SK-N-SH treated with all-trans-retinoic acid at 6 μM for 48 hours (cell line): ENCODE data around the gene GPC6.

Source experiments
- ATAC-seq: fragments of 200-7000 bp; cut with Tn5 transposase; 3 replicates; pipeline ENCODE4 v1.9.1; 2020; ENCODE audit warnings: mild to moderate bottlenecking, moderate library complexity
- ARNTL ChIP-seq: fragments of 450-650 bp; formaldehyde crosslinking; IDR thresholded peaks from 2 replicates; pipeline ENCODE4 v1.5.0; 2020; ENCODE audit warnings: low read depth, mild to moderate bottlenecking, moderate library complexity, borderline replicate concordance
- BACH2 ChIP-seq: fragments of 250-450 bp; sonication (Bioruptor Pico); IDR thresholded peaks from 2 replicates; pipeline ENCODE4 v1.9.0; 2021; ENCODE audit warnings: mild to moderate bottlenecking, borderline replicate concordance
- CSDC2 ChIP-seq: fragments of 250-450 bp; sonication (Bioruptor Pico); IDR thresholded peaks from 2 replicates; pipeline ENCODE4 v1.5.0; 2020; ENCODE audit warnings: mild to moderate bottlenecking, moderate library complexity
- ESRRG ChIP-seq: fragments of 250-450 bp; sonication (Bioruptor Pico); IDR thresholded peaks from 2 replicates; pipeline ENCODE4 v1.6.1; 2021; ENCODE audit warnings: mild to moderate bottlenecking
- GLIS3 ChIP-seq: fragments of 250-450 bp; sonication (Bioruptor Pico); IDR thresholded peaks from 2 replicates; pipeline ENCODE4 v1.5.0; 2020; ENCODE audit warnings: mild to moderate bottlenecking, moderate library complexity
- ISL1 ChIP-seq: fragments of 250-450 bp; sonication (Bioruptor Pico); IDR thresholded peaks from 2 replicates; pipeline ENCODE4 v2.1.2; 2022; ENCODE audit warnings: mild to moderate bottlenecking, moderate library complexity
- OSR1 ChIP-seq: fragments of 250-450 bp; sonication (Bioruptor Pico); IDR thresholded peaks from 2 replicates; pipeline ENCODE4 v1.8.0; 2022; ENCODE audit warnings: moderate library complexity, mild to moderate bottlenecking, inconsistent platforms
- RARB ChIP-seq: fragments of 250-450 bp; sonication (Bioruptor Pico); IDR thresholded peaks from 2 replicates; pipeline ENCODE4 v1.8.0; 2021; ENCODE audit warnings: mild to moderate bottlenecking, moderate library complexity
- SNAI2 ChIP-seq: fragments of 250-450 bp; sonication (Bioruptor Pico); IDR thresholded peaks from 2 replicates; pipeline ENCODE4 v1.5.0; 2020; ENCODE audit warnings: mild to moderate bottlenecking, moderate library complexity
- TOX ChIP-seq: fragments of 250-450 bp; sonication (Bioruptor Pico); IDR thresholded peaks from 2 replicates; pipeline ENCODE4 v1.8.0; 2021; ENCODE audit warnings: mild to moderate bottlenecking, moderate library complexity, borderline replicate concordance
- TSHZ2 ChIP-seq: fragments of 250-450 bp; sonication (Bioruptor Pico); IDR thresholded peaks from 2 replicates; pipeline ENCODE4 v1.5.0; 2020; ENCODE audit warnings: mild to moderate bottlenecking, moderate library complexity
- ZC3H10 ChIP-seq: fragments of 250-450 bp; sonication (Bioruptor Pico); IDR thresholded peaks from 2 replicates; pipeline ENCODE4 v1.5.1; 2021; ENCODE audit warnings: mild to moderate bottlenecking, moderate library complexity
- ZFP3 ChIP-seq: fragments of 250-450 bp; sonication (Bioruptor Pico); IDR thresholded peaks from 2 replicates; pipeline ENCODE4 v1.5.0; 2020; ENCODE audit warnings: mild to moderate bottlenecking, moderate library complexity
- ZFP30 ChIP-seq: fragments of 450-650 bp; formaldehyde crosslinking; IDR thresholded peaks from 2 replicates; pipeline ENCODE4 v1.5.0; 2022; ENCODE audit warnings: mild to moderate bottlenecking, moderate library complexity
- ZNF565 ChIP-seq: fragments of 450-650 bp; formaldehyde crosslinking; conservative IDR thresholded peaks from 2 replicates; pipeline ENCODE4 v1.5.0; 2020; ENCODE audit warnings: low read depth, mild to moderate bottlenecking, moderate library complexity
- ZNF8 ChIP-seq: fragments of 450-650 bp; formaldehyde crosslinking; IDR thresholded peaks from 2 replicates; pipeline ENCODE4 v1.5.0; 2020; ENCODE audit warnings: mild to moderate bottlenecking, moderate library complexity
- TF ChIP-seq, protein P1 (sequence below): fragments of 250-450 bp; sonication (Bioruptor Pico); IDR thresholded peaks from 2 replicates; pipeline ENCODE4 v1.5.1; 2021; ENCODE audit warnings: mild to moderate bottlenecking, moderate library complexity
- TF ChIP-seq, protein P2 (sequence below): fragments of 250-450 bp; sonication (Bioruptor Pico); IDR thresholded peaks from 2 replicates; pipeline ENCODE4 v1.5.1; 2020; ENCODE audit warnings: low read depth, mild to moderate bottlenecking, moderate library complexity
- TF ChIP-seq, protein P3 (sequence below): fragments of 250-450 bp; sonication (Bioruptor Pico); IDR thresholded peaks from 2 replicates; pipeline ENCODE4 v1.8.0; 2020; ENCODE audit warnings: mild to moderate bottlenecking, moderate library complexity, borderline replicate concordance
- TF ChIP-seq, protein P4 (sequence below): fragments of 250-450 bp; sonication (Bioruptor Pico); IDR thresholded peaks from 2 replicates; pipeline ENCODE4 v1.8.0; 2021; ENCODE audit warnings: low read depth, mild to moderate bottlenecking, moderate library complexity, borderline replicate concordance

GPC6 gene

GRCh38 chr13:93235258-93236015 lies 8.8 kb downstream of the GPC6 start:
- TF ChIP-seq TOX (CRISPR knock-in tag) (no peak), BACH2 (no peak), ZFP30 (CRISPR knock-in tag) (no peak), ZNF8 (CRISPR knock-in tag) (no peak), ESRRG (no peak), ZC3H10 (CRISPR knock-in tag) (no peak), ISL1 (CRISPR knock-in tag) (no peak), RARB (CRISPR knock-in tag) (no peak), CSDC2 (no peak), ZFP3 (no peak), ARNTL (CRISPR knock-in tag) (no peak), GLIS3 (CRISPR knock-in tag) (no peak), TSHZ2 (CRISPR knock-in tag) (no peak)
- TF ChIP-seq, protein P1, sequence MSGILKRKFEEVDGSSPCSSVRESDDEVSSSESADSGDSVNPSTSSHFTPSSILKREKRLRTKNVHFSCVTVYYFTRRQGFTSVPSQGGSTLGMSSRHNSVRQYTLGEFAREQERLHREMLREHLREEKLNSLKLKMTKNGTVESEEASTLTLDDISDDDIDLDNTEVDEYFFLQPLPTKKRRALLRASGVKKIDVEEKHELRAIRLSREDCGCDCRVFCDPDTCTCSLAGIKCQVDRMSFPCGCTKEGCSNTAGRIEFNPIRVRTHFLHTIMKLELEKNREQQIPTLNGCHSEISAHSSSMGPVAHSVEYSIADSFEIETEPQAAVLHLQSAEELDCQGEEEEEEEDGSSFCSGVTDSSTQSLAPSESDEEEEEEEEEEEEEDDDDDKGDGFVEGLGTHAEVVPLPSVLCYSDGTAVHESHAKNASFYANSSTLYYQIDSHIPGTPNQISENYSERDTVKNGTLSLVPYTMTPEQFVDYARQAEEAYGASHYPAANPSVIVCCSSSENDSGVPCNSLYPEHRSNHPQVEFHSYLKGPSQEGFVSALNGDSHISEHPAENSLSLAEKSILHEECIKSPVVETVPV, result no peak
- TF ChIP-seq, protein P2, sequence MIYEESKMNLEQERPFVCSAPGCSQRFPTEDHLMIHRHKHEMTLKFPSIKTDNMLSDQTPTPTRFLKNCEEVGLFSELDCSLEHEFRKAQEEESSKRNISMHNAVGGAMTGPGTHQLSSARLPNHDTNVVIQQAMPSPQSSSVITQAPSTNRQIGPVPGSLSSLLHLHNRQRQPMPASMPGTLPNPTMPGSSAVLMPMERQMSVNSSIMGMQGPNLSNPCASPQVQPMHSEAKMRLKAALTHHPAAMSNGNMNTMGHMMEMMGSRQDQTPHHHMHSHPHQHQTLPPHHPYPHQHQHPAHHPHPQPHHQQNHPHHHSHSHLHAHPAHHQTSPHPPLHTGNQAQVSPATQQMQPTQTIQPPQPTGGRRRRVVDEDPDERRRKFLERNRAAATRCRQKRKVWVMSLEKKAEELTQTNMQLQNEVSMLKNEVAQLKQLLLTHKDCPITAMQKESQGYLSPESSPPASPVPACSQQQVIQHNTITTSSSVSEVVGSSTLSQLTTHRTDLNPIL (CRISPR knock-in tag), result no peak
- TF ChIP-seq, protein P3, sequence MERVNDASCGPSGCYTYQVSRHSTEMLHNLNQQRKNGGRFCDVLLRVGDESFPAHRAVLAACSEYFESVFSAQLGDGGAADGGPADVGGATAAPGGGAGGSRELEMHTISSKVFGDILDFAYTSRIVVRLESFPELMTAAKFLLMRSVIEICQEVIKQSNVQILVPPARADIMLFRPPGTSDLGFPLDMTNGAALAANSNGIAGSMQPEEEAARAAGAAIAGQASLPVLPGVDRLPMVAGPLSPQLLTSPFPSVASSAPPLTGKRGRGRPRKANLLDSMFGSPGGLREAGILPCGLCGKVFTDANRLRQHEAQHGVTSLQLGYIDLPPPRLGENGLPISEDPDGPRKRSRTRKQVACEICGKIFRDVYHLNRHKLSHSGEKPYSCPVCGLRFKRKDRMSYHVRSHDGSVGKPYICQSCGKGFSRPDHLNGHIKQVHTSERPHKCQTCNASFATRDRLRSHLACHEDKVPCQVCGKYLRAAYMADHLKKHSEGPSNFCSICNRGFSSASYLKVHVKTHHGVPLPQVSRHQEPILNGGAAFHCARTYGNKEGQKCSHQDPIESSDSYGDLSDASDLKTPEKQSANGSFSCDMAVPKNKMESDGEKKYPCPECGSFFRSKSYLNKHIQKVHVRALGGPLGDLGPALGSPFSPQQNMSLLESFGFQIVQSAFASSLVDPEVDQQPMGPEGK (CRISPR knock-in tag), result no peak
- TF ChIP-seq, protein P4, sequence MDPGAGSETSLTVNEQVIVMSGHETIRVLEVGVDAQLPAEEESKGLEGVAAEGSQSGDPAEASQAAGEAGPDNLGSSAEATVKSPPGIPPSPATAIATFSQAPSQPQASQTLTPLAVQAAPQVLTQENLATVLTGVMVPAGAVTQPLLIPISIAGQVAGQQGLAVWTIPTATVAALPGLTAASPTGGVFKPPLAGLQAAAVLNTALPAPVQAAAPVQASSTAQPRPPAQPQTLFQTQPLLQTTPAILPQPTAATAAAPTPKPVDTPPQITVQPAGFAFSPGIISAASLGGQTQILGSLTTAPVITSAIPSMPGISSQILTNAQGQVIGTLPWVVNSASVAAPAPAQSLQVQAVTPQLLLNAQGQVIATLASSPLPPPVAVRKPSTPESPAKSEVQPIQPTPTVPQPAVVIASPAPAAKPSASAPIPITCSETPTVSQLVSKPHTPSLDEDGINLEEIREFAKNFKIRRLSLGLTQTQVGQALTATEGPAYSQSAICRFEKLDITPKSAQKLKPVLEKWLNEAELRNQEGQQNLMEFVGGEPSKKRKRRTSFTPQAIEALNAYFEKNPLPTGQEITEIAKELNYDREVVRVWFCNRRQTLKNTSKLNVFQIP (CRISPR knock-in tag), result no peak
- ATAC-seq, result peak; percentile 36; the same call in 1 of the 3 replicates

DNA sequence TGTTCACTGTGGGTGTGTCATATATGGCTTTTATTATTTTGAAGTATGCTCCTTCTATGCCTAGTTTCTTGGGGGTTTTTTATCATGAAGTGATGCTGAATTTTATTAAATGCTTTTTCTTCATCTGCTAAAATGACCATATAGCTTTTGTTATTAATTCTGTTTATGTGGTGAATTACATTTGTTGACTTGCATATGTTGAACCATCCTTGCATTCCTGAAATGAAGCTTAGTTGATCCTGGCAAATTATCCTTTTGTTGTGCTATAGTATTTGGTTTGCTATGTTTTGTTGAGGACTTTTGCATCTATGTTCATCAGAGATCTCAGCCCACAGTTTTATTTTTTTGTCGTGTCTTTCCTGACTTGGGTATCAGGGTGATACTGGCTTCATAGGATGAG lies 12.1 kb downstream of the GPC6 start:
- TF ChIP-seq CSDC2, result no peak
- no peak for ATAC-seq

DNA sequence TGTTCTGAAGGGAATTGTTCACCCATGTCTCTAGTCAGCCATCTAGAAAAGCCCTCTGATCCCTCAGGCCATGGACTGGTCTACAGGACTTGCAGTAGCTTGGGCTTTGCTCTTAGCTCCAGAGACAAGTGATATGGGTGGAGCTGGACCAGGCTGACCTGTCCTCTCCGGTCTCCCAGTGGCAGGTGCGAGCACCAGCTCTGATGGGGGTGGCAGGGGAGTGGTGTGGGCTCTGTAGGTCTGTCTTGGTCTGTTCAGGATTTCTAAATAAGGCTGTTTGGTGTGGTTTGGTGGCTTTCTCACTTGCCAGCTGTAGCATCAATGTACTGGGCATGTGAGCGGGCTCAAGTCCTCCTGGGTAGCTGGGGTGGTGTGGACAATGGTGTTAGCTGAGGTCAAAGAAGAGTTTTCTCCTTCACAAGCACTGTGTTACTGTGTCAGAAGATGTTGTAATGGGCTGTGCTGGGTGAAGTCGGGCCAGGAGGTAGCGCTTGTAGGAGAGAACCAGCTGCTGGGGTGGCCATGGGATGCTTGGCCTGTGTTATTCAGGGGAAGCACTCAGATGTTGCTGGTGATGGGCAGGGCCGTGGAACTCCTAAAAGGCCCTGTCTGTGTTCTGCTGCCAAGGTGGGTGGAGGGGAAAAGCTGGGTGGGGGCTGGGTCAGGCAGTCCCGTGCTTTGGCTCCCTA lies 16.9 kb downstream of the GPC6 start:
- ATAC-seq, result no peak
- TF ChIP-seq BACH2 (no peak), OSR1 (no peak), ZFP30 (CRISPR knock-in tag) (no peak), GLIS3 (CRISPR knock-in tag) (no peak), TSHZ2 (CRISPR knock-in tag) (no peak), SNAI2 (CRISPR knock-in tag) (no peak), ISL1 (CRISPR knock-in tag) (no peak), ZFP3 (no peak), CSDC2 (no peak), TOX (CRISPR knock-in tag) (no peak), ZNF565 (CRISPR knock-in tag) (no peak)
- TF ChIP-seq, protein P3 (CRISPR knock-in tag), result no peak
- TF ChIP-seq, protein P1, result no peak
